Measurements from ENCODE around the gene MIER2. TPM values are rescaled to one million over a fixed set of nuclear protein-coding genes. Genes with fewer than 3 reads are reported as not detected.
"Not testable (repeated sequence)": the region's sequence is repeated elsewhere in the genome, so short reads cannot be mapped to it uniquely, and the experiment has no call there.

Gene MIER2
- total RNA-seq, 1 donor from 2014 or later: 44.5 TPM

- Mint-ChIP-seq H3K9me3 (ENCODE audit: low read depth) (no peaks in the 10 kb centered on the region), H3K36me3 (ENCODE audit: low read depth) (no peaks in the 10 kb centered on the region), H3K27me3 (ENCODE audit: low read depth) (peaks cover 24% of the 10 kb centered on the region), H3K27ac (ENCODE audit: unreplicated experiment) (no peak overlapping the region), H3K4me1 (ENCODE audit: low read depth) (no peaks in the 10 kb centered on the region), H3K4me3 (ENCODE audit: unreplicated experiment) (no peak overlapping the region)
- peak; percentile 29 for DNase-seq (ENCODE audit: low spot score)
- no peak for TF ChIP-seq CTCF (IDR thresholded peaks at IDR 0.05)
These were observed 18.1 kb upstream of the MIER2 start for GRCh38 chr19:362683-363082.

- Mint-ChIP-seq H3K36me3 (ENCODE audit: low read depth) (no peaks in the 10 kb centered on the region), H3K27me3 (ENCODE audit: low read depth) (peaks cover 19% of the 10 kb centered on the region), H3K27ac (ENCODE audit: unreplicated experiment) (no peak overlapping the region), H3K4me1 (ENCODE audit: low read depth) (no peaks in the 10 kb centered on the region), H3K4me3 (ENCODE audit: unreplicated experiment) (no peak overlapping the region), H3K9me3 (ENCODE audit: low read depth) (no peaks in the 10 kb centered on the region)
- peak; percentile 66 for DNase-seq (ENCODE audit: low spot score)
- no peak for TF ChIP-seq CTCF (IDR thresholded peaks at IDR 0.05)
These were observed 17.6 kb upstream of the MIER2 start for GRCh38 chr19:362154-362553.

GRCh38 chr19:359653-359925 lies 15.0 kb upstream of the MIER2 start:
- Mint-ChIP-seq H3K36me3 (ENCODE audit: low read depth) (no peaks in the 10 kb centered on the region), H3K27ac (ENCODE audit: unreplicated experiment) (no peak overlapping the region), H3K27me3 (ENCODE audit: low read depth) (no peaks in the 10 kb centered on the region), H3K4me3 (ENCODE audit: unreplicated experiment) (no peak overlapping the region), H3K4me1 (ENCODE audit: low read depth) (peaks cover 11% of the 10 kb centered on the region), H3K9me3 (ENCODE audit: low read depth) (peaks cover 3% of the 10 kb centered on the region)
- TF ChIP-seq CTCF (IDR thresholded peaks at IDR 0.05): no peak
- DNase-seq (ENCODE audit: low spot score): peak; percentile 53

- not testable (repeated sequence) for H3K27me3 Mint-ChIP-seq (ENCODE audit: low read depth); H3K36me3 Mint-ChIP-seq (ENCODE audit: low read depth); H3K4me3 Mint-ChIP-seq (ENCODE audit: unreplicated experiment)
- Mint-ChIP-seq H3K4me1 (ENCODE audit: low read depth) (peaks cover 11% of the 10 kb centered on the region), H3K27ac (ENCODE audit: unreplicated experiment) (peak overlapping the region; percentile 25), H3K9me3 (ENCODE audit: low read depth) (peaks cover 17% of the 10 kb centered on the region)
- peak; percentile 58 for DNase-seq (ENCODE audit: low spot score)
These were observed 10.9 kb upstream of the MIER2 start for GRCh38 chr19:355536-355935.

GRCh38 chr19:355134-355533 lies 10.5 kb upstream of the MIER2 start:
- peaks cover 17% of the 10 kb centered on the region for H3K9me3 Mint-ChIP-seq (ENCODE audit: low read depth)
- H3K27ac Mint-ChIP-seq (ENCODE audit: unreplicated experiment): peak overlapping the region; percentile 25
- peaks cover 11% of the 10 kb centered on the region for H3K4me1 Mint-ChIP-seq (ENCODE audit: low read depth)
- DNase-seq (ENCODE audit: low spot score): no peak
- no peak for TF ChIP-seq CTCF (IDR thresholded peaks at IDR 0.05)
- H3K27me3 Mint-ChIP-seq (ENCODE audit: low read depth): peaks cover 5% of the 10 kb centered on the region
- peaks cover 5% of the 10 kb centered on the region for H3K36me3 Mint-ChIP-seq (ENCODE audit: low read depth)
- no peak overlapping the region for H3K4me3 Mint-ChIP-seq (ENCODE audit: unreplicated experiment)

GRCh38 chr19:351976-352625 lies 7.5 kb upstream of the MIER2 start:
- peaks cover 5% of the 10 kb centered on the region for H3K36me3 Mint-ChIP-seq (ENCODE audit: low read depth)
- H3K27me3 Mint-ChIP-seq (ENCODE audit: low read depth): peaks cover 5% of the 10 kb centered on the region
- H3K27ac Mint-ChIP-seq (ENCODE audit: unreplicated experiment): no peak overlapping the region
- no peak for TF ChIP-seq CTCF (IDR thresholded peaks at IDR 0.05)
- peak; percentile 64 for DNase-seq (ENCODE audit: low spot score)
- peaks cover 17% of the 10 kb centered on the region for H3K9me3 Mint-ChIP-seq (ENCODE audit: low read depth)
- no peak overlapping the region for H3K4me3 Mint-ChIP-seq (ENCODE audit: unreplicated experiment)
- peaks cover 11% of the 10 kb centered on the region for H3K4me1 Mint-ChIP-seq (ENCODE audit: low read depth)

Data from chondrocyte (in vitro differentiated cells).